Transverse colon (tissue), 3 donors: ENCODE measurements around the gene KCNA2.

Experiments
- CTCF ChIP-seq, 5 experiments: fragments of 200-600 bp in 3 of 5; fragments of 450-650 bp in 2 of 5; sonication (generic) in 3 of 5; IDR thresholded peaks; 1 replicate in 2 of 5; 2 replicates in 3 of 5; pipeline ENCODE4 v1.5.1; 2016 to 2017; ENCODE audit warnings: antibody characterized with exemption in 5 of 5, inconsistent platforms in 3 of 5, mild to moderate bottlenecking in 2 of 5, moderate library complexity in 1 of 5
- POLR2A ChIP-seq: fragments of 450-650 bp; IDR thresholded peaks from one replicate; pipeline ENCODE4 v1.6.1; 2016; ENCODE audit warnings: antibody characterized with exemption, mild to moderate bottlenecking, moderate library complexity

GRCh38 chr1:110548381-110548780 lies 57.8 kb downstream of the KCNA2 start:
- TF ChIP-seq CTCF (IDR thresholded peaks at IDR 0.05) (peak; percentile 22 to 41 (median 30)), POLR2A (no peak)
